Stimulated activated CD4-positive, alpha-beta T cell treated with anti-CD3 and anti-CD28 coated beads, Interleukin-1b, Interleukin-23, amount 100 ng/mL, for 24 hours (primary cell): ENCODE results near the gene PSME4.
"Not testable (repeated sequence)": the region's sequence is repeated elsewhere in the genome, so short reads cannot be mapped to it uniquely, and the experiment has no call there.

ENCODE experiments used
- DNase-seq, 4 experiments: peaks; one replicate each; pipeline ENCODE4 v3.0.0-alpha.2; 2020; ENCODE audit warnings: low read depth in 4 of 4, low spot score in 1 of 4

PSME4 gene

DNA sequence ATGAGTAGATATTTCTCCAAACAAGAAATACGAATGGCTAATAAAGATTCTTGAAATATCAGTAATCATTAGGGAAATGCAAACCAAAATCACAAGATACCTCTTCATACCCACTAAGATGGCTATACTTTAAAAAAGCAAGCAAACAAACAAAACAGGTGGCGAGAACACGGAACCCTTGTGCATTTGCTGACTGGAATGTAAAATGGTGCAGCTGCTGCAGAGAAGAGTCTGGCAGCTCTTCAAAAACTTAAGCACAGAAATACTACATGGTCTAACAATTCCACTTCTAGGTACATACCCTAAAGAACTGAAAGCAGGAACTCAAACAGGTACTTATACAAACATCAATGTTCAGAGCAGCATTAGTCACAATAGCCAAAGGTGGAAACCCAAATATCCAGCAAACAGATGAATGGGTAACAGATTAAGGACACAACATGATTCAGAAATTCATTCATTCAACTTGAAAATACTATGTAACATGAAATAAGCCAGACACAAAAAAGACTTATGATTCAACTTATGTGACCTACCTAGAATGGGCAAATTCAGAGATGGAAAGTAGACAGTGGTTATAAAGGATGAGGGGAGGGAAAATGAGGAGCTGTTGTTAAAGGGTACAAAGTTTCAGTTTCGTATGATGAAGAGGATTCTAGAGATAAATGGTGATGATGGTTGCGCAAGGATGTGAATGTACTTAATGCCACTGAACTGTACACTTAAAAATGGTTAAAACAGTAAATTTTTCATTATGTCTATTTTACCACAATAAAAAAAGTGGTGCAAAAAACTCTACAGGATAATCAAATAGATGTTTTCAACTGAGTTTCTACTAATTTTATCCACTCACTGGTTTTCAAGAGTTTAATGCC lies 84.2 kb downstream of the PSME4 start:
- no peak for DNase-seq

GRCh38 chr2:53884883-53885282 lies 85.9 kb downstream of the PSME4 start:
- no peak for DNase-seq

GRCh38 chr2:53881986-53882385 lies 88.8 kb downstream of the PSME4 start:
- DNase-seq, result no peak

- no peak for DNase-seq
Measured at GRCh38 chr2:53881360-53881759, 89.4 kb downstream of the PSME4 start.

DNA sequence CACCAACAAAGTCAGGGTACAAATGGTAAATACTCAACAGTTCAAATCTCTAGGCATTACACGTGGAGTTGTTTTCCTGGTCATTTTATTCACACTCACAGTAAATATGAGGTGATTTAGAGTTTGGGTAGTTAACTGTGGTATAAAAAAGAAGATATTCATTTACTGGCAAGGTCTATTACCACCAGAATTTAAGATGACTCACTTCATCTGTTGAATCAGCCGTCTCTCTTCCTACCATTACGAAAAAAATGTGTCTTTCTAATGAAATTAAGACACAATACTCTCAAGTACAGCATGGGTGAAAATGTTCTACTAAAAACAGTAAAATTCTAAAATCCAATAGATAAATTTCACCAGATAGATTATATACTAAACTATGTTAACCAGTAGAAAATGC lies 90.0 kb downstream of the PSME4 start:
- no peak for DNase-seq

DNA sequence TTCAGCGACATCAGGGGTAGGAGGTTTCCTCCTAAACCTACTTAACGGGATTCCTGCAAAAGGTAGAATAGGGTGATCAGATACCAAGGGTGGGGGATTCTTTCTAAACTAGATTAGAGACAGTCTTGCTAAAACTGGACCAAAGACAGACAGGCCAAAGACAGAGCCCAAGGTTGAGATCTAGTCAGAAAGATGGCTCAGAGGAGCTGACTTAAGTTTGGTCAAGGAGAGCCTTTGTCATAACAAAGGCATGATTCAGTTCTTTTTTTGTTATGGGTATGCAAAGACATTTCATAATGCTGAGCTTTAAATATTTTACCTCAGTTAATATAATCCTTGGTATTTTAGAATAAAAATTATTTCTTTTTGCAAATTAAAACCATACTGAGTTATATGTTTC lies 93.2 kb downstream of the PSME4 start:
- no peak for DNase-seq

- no peak for DNase-seq
Measured at GRCh38 chr2:53877112-53877511, 93.7 kb downstream of the PSME4 start.

DNA sequence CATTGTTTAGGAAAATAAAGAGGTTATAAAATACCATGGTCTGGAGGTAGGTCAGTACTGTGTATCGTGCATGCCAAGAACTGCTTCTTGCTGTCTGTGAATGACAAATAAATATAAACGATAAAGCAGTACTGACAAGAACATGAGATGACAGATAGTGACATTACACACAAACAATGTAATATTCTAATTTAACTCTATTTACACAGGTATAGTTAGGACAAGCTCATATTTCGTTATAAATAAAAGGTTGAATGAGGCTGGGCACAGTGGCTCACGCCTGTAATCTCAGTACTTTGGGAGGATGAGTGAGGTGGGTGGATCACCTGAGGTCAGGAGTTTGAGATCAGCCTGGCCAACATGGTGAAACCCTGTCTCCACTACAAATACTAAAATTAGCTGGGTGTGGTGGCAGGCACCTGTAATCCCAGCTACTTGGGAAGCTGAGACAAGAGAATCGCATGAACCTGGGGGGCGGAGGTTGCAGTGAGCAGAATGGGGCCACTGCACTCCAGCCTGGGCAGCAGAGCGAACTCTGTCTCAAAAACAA lies 96.3 kb downstream of the PSME4 start:
- no peak for DNase-seq

GRCh38 chr2:53867773-53868172 lies 103.0 kb downstream of the PSME4 start:
- DNase-seq, result no peak

DNA sequence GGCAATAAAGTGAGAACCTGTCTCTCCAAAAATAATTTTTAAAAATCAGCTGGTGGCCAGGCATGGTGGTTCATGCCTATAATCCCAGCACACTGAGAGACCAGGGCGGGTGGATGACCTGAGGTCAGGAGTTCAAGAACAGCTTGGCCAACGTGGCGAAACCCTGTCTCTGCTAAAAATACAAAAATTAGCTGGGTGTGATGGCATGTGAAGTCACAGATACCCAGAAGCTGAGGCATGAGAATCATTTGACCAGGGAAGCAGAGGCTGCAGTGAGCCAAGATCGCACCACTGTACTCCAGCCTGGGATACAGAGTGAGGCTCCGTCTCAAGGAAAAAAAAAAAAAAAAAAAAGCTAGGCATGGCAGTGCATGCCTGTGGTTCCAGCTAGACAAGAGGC lies 103.6 kb downstream of the PSME4 start:
- DNase-seq, result no peak

GRCh38 chr2:53865962-53866361 lies 104.8 kb downstream of the PSME4 start:
- DNase-seq, result no peak

DNA sequence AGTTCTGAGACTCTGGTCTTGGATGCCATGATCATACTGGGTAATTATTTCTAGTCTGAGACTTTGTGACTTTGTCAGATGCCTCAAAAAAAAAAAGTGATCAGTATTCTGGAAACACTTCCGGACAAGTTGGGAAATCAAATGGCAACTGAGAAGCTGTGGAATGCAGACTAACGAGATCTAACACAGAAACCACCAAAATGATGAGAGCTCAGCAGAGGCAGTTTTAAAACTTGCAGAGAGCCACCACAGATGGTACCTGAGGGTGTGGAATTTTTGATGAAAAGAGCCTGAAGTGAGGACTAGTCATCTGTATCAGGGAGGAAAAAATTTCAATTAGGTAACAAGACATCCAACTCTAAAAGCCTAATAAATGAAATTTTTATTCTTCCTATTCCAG lies 105.5 kb downstream of the PSME4 start:
- DNase-seq, result no peak

- no peak for DNase-seq
Measured at GRCh38 chr2:53863538-53864227, 107.1 kb downstream of the PSME4 start.

DNA sequence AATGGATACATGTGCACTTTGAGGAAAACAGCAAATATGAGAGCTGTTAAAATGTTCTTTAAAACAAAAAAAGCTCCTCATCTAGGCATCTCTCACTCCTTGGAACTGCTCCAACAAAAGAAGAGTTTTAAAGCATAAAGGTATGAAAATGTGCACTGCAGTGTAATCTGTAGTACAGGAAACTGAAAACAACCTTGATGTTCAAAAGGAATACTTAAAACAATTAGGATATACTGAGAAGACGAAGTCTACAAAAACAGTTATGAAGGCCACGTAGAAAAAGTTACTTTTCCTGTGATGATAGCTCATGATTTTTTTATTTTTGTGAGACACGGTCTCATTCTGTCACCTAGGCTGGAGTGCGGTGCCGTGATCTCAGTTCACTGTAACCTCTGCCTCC lies 109.0 kb downstream of the PSME4 start:
- no peak for DNase-seq

DNA sequence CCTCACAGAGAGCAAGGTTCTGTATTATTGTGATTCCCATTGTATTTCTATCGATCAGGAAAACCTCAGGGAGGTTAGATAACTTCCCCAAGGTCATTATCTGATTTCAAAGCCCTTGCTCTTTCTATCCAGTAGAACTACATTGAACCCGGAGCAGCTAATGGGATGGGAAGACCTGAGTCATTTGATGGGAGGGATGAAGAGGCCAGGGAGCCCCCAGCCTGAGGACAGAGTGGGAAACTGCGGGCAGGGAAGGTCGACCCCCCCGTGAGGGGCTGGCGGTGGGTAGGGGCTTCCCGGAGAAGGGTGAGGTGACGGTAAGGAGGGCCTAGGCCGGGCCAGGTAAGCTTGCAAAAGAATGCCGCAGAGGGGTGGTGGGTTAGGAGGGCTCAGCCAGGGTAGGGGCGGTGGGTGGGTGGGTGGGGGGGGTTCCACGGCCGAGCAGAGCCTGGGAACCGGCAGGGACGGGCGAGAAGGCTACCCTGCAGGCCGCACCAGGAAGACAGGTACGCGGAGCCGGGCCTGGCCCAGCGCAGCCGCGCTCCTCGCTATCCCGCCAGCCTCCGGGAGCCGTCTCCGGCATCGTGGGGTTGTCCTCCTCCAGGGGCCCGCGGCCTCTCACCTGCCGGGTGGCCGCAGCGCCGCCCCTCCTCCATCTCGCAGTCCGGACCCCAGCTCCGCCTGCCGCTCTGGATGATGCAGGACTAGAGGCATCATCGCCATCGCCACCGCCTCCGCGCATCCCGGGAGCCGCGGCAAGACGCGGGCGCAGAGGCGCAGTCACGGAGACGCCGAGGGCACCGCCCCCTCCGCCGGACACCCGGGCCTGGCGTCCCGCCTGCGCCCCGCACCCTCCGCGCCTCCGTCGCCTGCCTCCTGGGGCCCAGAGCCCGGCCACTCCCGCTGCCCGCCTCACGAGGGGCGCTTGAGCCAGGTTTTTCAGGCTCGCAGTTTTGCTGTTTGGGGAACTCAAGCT lies 111.3 kb downstream of the PSME4 start, which contains the start of gene GPR75:
TSS of gene GPR75 (minus strand) at position 762 of the 976 bp plus-strand sequence. CDS start 5,211 bp downstream, outside the sequence.
- DNase-seq, result no peak

GRCh38 chr2:53856272-53856671 lies 114.5 kb downstream of the PSME4 start:
- no peak for DNase-seq

DNA sequence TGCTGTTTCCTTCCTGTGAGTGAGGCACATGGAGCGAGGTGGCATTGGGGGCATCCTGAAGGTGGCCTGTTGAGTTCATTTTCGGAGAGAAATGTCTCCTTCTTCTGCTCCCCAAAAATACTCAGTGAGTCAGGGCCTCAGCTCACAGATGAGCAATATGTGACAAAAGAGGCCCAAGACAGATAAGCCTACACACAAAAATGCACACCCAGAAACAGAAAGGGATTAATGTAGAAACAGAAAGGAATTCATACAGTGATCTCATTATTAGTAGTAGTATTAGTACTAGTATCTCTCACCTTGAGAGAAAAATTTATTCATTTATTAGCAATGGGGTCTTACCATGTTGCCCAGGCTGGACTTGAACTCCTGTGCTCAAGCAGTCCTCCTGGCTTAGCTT lies 116.1 kb downstream of the PSME4 start:
- no peak for DNase-seq

DNA sequence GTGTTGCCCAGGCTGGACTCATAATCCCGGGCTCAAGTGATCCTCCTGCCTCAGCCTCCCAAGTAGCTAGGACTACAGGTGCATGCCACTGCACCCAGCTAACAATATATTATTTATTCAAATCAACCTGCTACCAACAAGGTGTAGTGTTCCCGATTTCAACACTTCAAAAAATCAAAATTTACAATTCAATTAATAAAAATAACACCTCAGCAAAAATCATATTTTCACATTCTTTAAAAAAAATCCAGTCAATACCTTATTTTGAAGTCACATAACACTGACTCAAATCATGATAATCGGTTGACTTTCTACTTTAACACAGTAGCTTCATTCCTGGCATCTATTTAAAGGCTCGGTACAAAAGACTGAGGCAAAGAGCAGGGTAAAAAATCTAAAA lies 118.3 kb downstream of the PSME4 start:
- no peak for DNase-seq

DNA sequence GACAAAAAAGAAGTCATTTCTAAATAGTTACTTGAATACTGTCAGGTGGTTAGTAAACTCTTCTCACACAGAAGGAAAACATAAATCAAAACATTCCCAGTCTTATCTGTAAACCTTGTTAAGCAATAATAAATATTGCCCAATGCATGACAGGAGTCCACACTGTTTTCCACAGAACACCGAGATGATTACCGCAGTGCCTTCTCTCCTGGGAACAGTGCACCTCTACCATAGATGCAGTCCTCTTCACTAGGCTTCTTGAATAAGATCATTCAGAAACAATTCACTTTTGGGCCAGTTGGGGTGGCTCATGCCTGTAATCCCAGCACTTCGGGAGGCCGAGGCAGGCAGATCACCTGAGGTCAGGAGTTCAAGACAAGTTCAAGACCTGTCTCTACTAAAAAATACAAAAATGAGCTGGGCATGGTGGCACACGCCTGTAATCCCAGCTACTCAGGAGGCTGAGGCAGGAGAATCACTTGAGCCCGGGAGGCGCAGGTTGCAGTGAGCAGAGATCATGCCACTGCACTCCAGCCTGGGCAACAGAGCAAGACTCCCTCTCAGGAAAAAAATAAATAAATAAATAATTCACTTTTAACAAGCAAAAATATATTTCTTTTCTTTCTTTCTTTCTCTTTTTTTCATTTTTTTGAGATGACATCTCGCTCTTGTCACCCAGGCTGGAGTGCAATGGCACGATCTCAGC lies 119.6 kb downstream of the PSME4 start:
- not testable (repeated sequence) for DNase-seq

- no peak for DNase-seq
Measured at GRCh38 chr2:53848062-53848461, 122.7 kb downstream of the PSME4 start.
